T1000 (cell line): ENCODE data around the gene DGKH.
"Not testable (repeated sequence)": the region's sequence is repeated elsewhere in the genome, so short reads cannot be mapped to it uniquely, and the experiment has no call there.

Experiments
- DNase-seq: peaks from one replicate; lab custom pipeline; 2025; ENCODE audit warnings: mixed read lengths; lab: John Stamatoyannopoulos, UW

Gene DGKH

GRCh38 chr13:42163338-42163737, 114.9 kb downstream of the DGKH start:
- not testable (repeated sequence) for DNase-seq

- DNase-seq = not testable (repeated sequence)
Observed at GRCh38 chr13:42163910-42164309, 115.5 kb downstream of the DGKH start.

GRCh38 chr13:42164557-42165125, 116.2 kb downstream of the DGKH start:
- no peak for DNase-seq

- DNase-seq = no peak
Observed at GRCh38 chr13:42168496-42168895, 120.0 kb downstream of the DGKH start.

GRCh38 chr13:42170029-42170428, 121.6 kb downstream of the DGKH start:
- no peak for DNase-seq

GRCh38 chr13:42173789-42174343, 125.4 kb downstream of the DGKH start:
- DNase-seq = no peak

- peak; percentile 1 for DNase-seq
Observed at GRCh38 chr13:42174344-42175162, 126.1 kb downstream of the DGKH start.

GRCh38 chr13:42176294-42176693, 127.8 kb downstream of the DGKH start:
- DNase-seq = no peak

- no peak for DNase-seq
Observed at GRCh38 chr13:42177189-42177588, 128.7 kb downstream of the DGKH start.

- DNase-seq = no peak
Observed at GRCh38 chr13:42181381-42181953, 133.0 kb downstream of the DGKH start.

GRCh38 chr13:42189061-42189460, 140.6 kb downstream of the DGKH start:
- no peak for DNase-seq

GRCh38 chr13:42190529-42190928, 142.1 kb downstream of the DGKH start:
- no peak for DNase-seq

- DNase-seq = no peak
Observed at GRCh38 chr13:42211704-42212464, 163.4 kb downstream of the DGKH start.

GRCh38 chr13:42214446-42214845, 166.0 kb downstream of the DGKH start:
- DNase-seq = no peak

- DNase-seq = no peak
Observed at GRCh38 chr13:42215578-42216421, 167.4 kb downstream of the DGKH start.

- DNase-seq = no peak
Observed at GRCh38 chr13:42216422-42216735, 167.9 kb downstream of the DGKH start.

- no peak for DNase-seq
Observed at GRCh38 chr13:42218576-42218975, 170.1 kb downstream of the DGKH start.

- DNase-seq = no peak
Observed at GRCh38 chr13:42219051-42219450, 170.6 kb downstream of the DGKH start.

- DNase-seq = no peak
Observed at GRCh38 chr13:42219876-42220275, 171.4 kb downstream of the DGKH start.

- DNase-seq = no peak
Observed at GRCh38 chr13:42221121-42221765, 172.8 kb downstream of the DGKH start.

GRCh38 chr13:42223681-42224080, 175.2 kb downstream of the DGKH start:
- DNase-seq = no peak
